ENCODE measurements around the gene SCLT1. TPM values are rescaled to one million over a fixed set of nuclear protein-coding genes. Genes with fewer than 3 reads are reported as not detected.

The SCLT1 gene
- total RNA-seq, 1 experiment from 2014 or later, result 13.3 TPM

DNA sequence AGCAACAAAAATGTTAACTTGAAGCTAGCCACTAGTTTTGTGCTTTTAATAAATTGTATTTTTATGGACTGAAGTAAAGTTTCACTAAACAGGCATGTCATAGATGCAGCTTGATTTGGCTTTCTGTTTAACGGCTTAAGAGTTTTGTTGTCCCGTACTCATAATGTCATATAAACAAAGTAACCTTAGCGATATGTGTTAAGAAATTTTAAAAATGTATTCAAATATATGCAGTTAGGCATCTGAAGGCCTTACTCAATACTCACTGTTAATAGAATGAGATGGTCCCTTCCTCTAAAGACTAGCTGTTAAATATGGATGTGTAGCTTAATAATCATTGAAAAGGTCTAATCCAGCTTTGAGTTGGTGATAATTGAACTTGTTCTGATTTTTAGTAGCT, 1.0 kb upstream of the SCLT1 start (continued):
- TF ChIP-seq, protein P1, sequence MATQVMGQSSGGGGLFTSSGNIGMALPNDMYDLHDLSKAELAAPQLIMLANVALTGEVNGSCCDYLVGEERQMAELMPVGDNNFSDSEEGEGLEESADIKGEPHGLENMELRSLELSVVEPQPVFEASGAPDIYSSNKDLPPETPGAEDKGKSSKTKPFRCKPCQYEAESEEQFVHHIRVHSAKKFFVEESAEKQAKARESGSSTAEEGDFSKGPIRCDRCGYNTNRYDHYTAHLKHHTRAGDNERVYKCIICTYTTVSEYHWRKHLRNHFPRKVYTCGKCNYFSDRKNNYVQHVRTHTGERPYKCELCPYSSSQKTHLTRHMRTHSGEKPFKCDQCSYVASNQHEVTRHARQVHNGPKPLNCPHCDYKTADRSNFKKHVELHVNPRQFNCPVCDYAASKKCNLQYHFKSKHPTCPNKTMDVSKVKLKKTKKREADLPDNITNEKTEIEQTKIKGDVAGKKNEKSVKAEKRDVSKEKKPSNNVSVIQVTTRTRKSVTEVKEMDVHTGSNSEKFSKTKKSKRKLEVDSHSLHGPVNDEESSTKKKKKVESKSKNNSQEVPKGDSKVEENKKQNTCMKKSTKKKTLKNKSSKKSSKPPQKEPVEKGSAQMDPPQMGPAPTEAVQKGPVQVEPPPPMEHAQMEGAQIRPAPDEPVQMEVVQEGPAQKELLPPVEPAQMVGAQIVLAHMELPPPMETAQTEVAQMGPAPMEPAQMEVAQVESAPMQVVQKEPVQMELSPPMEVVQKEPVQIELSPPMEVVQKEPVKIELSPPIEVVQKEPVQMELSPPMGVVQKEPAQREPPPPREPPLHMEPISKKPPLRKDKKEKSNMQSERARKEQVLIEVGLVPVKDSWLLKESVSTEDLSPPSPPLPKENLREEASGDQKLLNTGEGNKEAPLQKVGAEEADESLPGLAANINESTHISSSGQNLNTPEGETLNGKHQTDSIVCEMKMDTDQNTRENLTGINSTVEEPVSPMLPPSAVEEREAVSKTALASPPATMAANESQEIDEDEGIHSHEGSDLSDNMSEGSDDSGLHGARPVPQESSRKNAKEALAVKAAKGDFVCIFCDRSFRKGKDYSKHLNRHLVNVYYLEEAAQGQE (IDR thresholded peaks at IDR 0.05; ENCODE audit: low read depth), result no peak
- no peak for TF ChIP-seq CBX3 (IDR thresholded peaks at IDR 0.05; ENCODE audit: low read depth)
- no peak for TF ChIP-seq ZNF274 (IDR thresholded peaks at IDR 0.05; ENCODE audit: low read depth, low read length)

DNA sequence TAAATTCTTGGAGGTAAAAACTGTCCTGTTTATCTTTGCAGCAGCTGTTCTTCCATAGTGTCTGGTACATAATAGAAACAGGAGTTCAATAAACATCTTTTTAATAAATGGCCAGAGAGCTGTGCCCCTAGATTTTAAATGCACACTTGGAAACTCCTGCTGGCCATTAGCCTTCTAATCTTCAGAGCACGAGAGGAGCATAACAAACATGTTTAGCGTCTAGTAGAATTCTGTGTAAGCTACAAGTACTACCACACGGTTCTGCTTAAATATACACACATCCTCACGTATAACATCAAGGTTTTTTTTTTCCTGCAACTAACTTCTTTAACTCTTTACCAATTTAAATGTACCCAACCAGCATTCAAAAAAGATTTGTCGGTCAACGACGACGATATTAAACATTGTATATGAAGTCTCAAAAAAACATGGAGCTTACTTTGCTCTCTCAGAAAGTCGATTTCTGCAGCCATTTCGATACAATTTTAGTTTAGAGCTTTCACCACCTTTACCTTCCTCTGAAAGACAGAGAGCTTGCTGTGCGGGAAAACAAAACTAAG, 628 bp downstream of the SCLT1 start:
- intact Hi-C loops (cut with micrococcal nuclease), result no loop called here
- Histone ChIP-seq H3K27me3 (ENCODE audit: insufficient read depth, low read length) (no peaks in the 10 kb centered on the region), H3K4me2 (ENCODE audit: low read length) (peak overlapping the region; percentile 82), H3K9ac (ENCODE audit: low read length) (peak overlapping the region; percentile 83), H3K9me2 (ENCODE audit: insufficient read depth) (no peaks in the 10 kb centered on the region), H3K79me2 (ENCODE audit: insufficient read depth, low read length) (peaks cover 47% of the 10 kb centered on the region), H3K4me3 (replicated peaks in 1 of 2; ENCODE audit: low read depth in 1 of 2, low read length in 2 of 2) (peak overlapping the region; percentile 86 to 91), H3K27ac (ENCODE audit: low read depth, low read length) (peak overlapping the region; percentile 54), H3K36me3 (ENCODE audit: control insufficient read depth in 1 of 2, insufficient read depth in 2 of 2, low read length in 2 of 2) (no peaks in the 10 kb centered on the region), H4K20me1 (ENCODE audit: insufficient read depth) (no peaks in the 10 kb centered on the region), H3K9me3 (ENCODE audit: control insufficient read depth in 1 of 2, insufficient read depth in 1 of 2, low read depth in 1 of 2, low read length in 2 of 2) (no peaks in the 10 kb centered on the region), H3K4me1 (ENCODE audit: control insufficient read depth in 1 of 2, insufficient read depth in 2 of 2, low read length in 2 of 2) (peaks cover 2 to 18% of the 10 kb centered on the region in 2 experiments; a peak in 3 of 4 replicates), H2AFZ (ENCODE audit: low read depth, low read length, poor library complexity, severe bottlenecking) (no peak overlapping the region)
- ChIA-PET RAD21 (ENCODE audit: low non-redundant PET in 1 of 2, low total read pairs in 2 of 2, uncharacterized antibody in 2 of 2, unreplicated experiment in 2 of 2) (no interaction called here), POLR2A (interaction anchor here (1.0 to 1.4 kb wide), 2 partner anchors 16 to 219 kb away, joined by 4 to 5 read pairs; no protein-coding TSS in a partner anchor), CTCF (no interaction called here)
- DNase-seq (ENCODE audit: low read depth, low spot score) (no peak), ATAC-seq (no peak)
- TSS peak; percentile 69 for BruUV-seq (replicated peaks)
- TF ChIP-seq CEBPB (IDR thresholded peaks at IDR 0.05; ENCODE audit: low read depth), result no peak
- no peak for TF ChIP-seq SIN3A (IDR thresholded peaks at IDR 0.05; ENCODE audit: low read depth)
- TF ChIP-seq YY1 (IDR thresholded peaks at IDR 0.05; ENCODE audit: extremely low read depth, insufficient replicate concordance, low read depth, low read length), result no peak
- TF ChIP-seq SRF (IDR thresholded peaks at IDR 0.05; ENCODE audit: low read depth), result no peak
- TF ChIP-seq RAD21 (IDR thresholded peaks at IDR 0.05; ENCODE audit: low read depth), result no peak
- no peak for TF ChIP-seq ELF1 (IDR thresholded peaks at IDR 0.05; ENCODE audit: borderline replicate concordance, low read depth)
- TF ChIP-seq TCF7L2 (IDR thresholded peaks at IDR 0.05; ENCODE audit: borderline replicate concordance, extremely low read depth, insufficient read depth, insufficient read length), result no peak
- TF ChIP-seq, protein P2, sequence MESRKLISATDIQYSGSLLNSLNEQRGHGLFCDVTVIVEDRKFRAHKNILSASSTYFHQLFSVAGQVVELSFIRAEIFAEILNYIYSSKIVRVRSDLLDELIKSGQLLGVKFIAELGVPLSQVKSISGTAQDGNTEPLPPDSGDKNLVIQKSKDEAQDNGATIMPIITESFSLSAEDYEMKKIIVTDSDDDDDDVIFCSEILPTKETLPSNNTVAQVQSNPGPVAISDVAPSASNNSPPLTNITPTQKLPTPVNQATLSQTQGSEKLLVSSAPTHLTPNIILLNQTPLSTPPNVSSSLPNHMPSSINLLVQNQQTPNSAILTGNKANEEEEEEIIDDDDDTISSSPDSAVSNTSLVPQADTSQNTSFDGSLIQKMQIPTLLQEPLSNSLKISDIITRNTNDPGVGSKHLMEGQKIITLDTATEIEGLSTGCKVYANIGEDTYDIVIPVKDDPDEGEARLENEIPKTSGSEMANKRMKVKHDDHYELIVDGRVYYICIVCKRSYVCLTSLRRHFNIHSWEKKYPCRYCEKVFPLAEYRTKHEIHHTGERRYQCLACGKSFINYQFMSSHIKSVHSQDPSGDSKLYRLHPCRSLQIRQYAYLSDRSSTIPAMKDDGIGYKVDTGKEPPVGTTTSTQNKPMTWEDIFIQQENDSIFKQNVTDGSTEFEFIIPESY (IDR thresholded peaks at IDR 0.05; ENCODE audit: extremely low read depth, insufficient replicate concordance, low read length), result no peak
- no peak for TF ChIP-seq ZNF274 (IDR thresholded peaks at IDR 0.05; ENCODE audit: low read depth, low read length)
- no peak for TF ChIP-seq JUND (IDR thresholded peaks at IDR 0.05)
- TF ChIP-seq, protein P3, sequence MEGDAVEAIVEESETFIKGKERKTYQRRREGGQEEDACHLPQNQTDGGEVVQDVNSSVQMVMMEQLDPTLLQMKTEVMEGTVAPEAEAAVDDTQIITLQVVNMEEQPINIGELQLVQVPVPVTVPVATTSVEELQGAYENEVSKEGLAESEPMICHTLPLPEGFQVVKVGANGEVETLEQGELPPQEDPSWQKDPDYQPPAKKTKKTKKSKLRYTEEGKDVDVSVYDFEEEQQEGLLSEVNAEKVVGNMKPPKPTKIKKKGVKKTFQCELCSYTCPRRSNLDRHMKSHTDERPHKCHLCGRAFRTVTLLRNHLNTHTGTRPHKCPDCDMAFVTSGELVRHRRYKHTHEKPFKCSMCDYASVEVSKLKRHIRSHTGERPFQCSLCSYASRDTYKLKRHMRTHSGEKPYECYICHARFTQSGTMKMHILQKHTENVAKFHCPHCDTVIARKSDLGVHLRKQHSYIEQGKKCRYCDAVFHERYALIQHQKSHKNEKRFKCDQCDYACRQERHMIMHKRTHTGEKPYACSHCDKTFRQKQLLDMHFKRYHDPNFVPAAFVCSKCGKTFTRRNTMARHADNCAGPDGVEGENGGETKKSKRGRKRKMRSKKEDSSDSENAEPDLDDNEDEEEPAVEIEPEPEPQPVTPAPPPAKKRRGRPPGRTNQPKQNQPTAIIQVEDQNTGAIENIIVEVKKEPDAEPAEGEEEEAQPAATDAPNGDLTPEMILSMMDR (IDR thresholded peaks at IDR 0.05 in 2 of 3, conservative IDR thresholded peaks at IDR 0.05 in 1 of 3; ENCODE audit: borderline replicate concordance in 1 of 3, insufficient read depth in 1 of 3, low read depth in 2 of 3, low read length in 2 of 3), result no peak
- no peak for TF ChIP-seq POLR2AphosphoS5 (IDR thresholded peaks at IDR 0.05; ENCODE audit: low read depth, low read length)
- no peak for TF ChIP-seq ZFX (IDR thresholded peaks at IDR 0.05)
- no peak for TF ChIP-seq EZH2phosphoT487 (IDR thresholded peaks at IDR 0.05; ENCODE audit: borderline replicate concordance)
- TF ChIP-seq, protein P4, sequence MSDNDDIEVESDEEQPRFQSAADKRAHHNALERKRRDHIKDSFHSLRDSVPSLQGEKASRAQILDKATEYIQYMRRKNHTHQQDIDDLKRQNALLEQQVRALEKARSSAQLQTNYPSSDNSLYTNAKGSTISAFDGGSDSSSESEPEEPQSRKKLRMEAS (IDR thresholded peaks at IDR 0.05), result no peak
- TF ChIP-seq EGR1 (IDR thresholded peaks at IDR 0.05; ENCODE audit: low read depth), result no peak

Measured in HCT116 (cell line).